A673 (cell line): ENCODE measurements around the gene SHROOM3.

Source experiments
- CTCF ChIP-seq: fragments of 300-800, 200-600 bp; sonication (generic); conservative IDR thresholded peaks from 2 replicates; pipeline ENCODE4 v1.5.1; 2017; ENCODE audit warnings: low read depth, mild to moderate bottlenecking, antibody characterized with exemption, low read length, moderate library complexity, mixed read lengths
- EZH2 ChIP-seq: fragments of 200-600 bp; sonication (generic); IDR thresholded peaks from 2 replicates; pipeline ENCODE4 v1.6.1; 2017; ENCODE audit warnings: borderline replicate concordance, low read depth, mild to moderate bottlenecking, mixed read lengths, antibody characterized with exemption, low read length; ENCODE audit not compliant: poor library complexity, severe bottlenecking

GRCh38 chr4:76634220-76634619 is 199.2 kb downstream of the SHROOM3 start:
- TF ChIP-seq CTCF = no peak
- TF ChIP-seq EZH2 = no peak
